H1 (cell line): ENCODE results near the gene PRDM10. TPM values are rescaled to one million over a fixed set of nuclear protein-coding genes. Genes with fewer than 3 reads are reported as not detected.

Experiments
- CTCF ChIA-PET: fragments of 300-600 bp; sonication (Branson Sonifier 250); formaldehyde crosslinking; loops from one replicate; lab custom pipeline; 2021; ENCODE audit not compliant: partially characterized antibody; lab: Charles Lee
- POLR2A ChIA-PET: fragments of 300-600 bp; sonication (Branson Sonifier 250); formaldehyde crosslinking; loops from one replicate; lab custom pipeline; 2021; ENCODE audit warnings: inconsistent platforms; ENCODE audit not compliant: partially characterized antibody; lab: Charles Lee
- DNase-seq, 2 experiments: peaks; one replicate each; pipeline versions ENCODE4 v3.0.0 to v3.0.0-alpha.2; 2010 to 2022; ENCODE audit warnings: low spot score in 2 of 2, low read depth in 1 of 2, mixed read lengths in 1 of 2
- FAIRE-seq: peaks from 2 replicates; lab custom pipeline; 2011; peaks lifted over from hg19 to GRCh38; lab: Jason Lieb, UNC
- H2AFZ ChIP-seq: 2 replicates; pipeline ENCODE4 v1.8.1; 2012; ENCODE audit warnings: low read length, inconsistent platforms
- H2AK5ac ChIP-seq: 2 replicates; pipeline ENCODE4 v1.6.1; 2013; ENCODE audit warnings: low read depth, low read length
- H2BK120ac ChIP-seq: replicated peaks from 2 replicates; pipeline ENCODE3; 2013; ENCODE audit warnings: low read depth, low read length, inconsistent platforms
- H2BK12ac ChIP-seq: 2 replicates; pipeline ENCODE4 v1.6.1; 2013; ENCODE audit warnings: low read depth, low read length
- H2BK15ac ChIP-seq: 2 replicates; pipeline ENCODE4 v1.6.1; 2013; ENCODE audit warnings: low read length
- H2BK20ac ChIP-seq: 2 replicates; pipeline ENCODE4 v1.6.1; 2013; ENCODE audit warnings: low read length
- H2BK5ac ChIP-seq: 2 replicates; pipeline ENCODE4 v1.6.1; 2013; ENCODE audit warnings: low read depth, low read length
- H3K14ac ChIP-seq: 2 replicates; pipeline ENCODE4 v1.6.1; 2013; ENCODE audit warnings: inconsistent platforms; ENCODE audit not compliant: insufficient read length
- H3K18ac ChIP-seq: 2 replicates; pipeline ENCODE4 v1.6.1; 2013; ENCODE audit warnings: low read length; ENCODE audit errors: extremely low read depth
- H3K23ac ChIP-seq: 2 replicates; pipeline ENCODE4 v1.6.1; 2013; ENCODE audit warnings: inconsistent platforms; ENCODE audit not compliant: insufficient read length
- H3K23me2 ChIP-seq: 2 replicates; pipeline ENCODE4 v1.6.1; 2013; ENCODE audit warnings: low read depth, low read length
- H3K27ac ChIP-seq: 2 replicates; pipeline ENCODE4 v1.6.1; 2011; ENCODE audit warnings: low read depth, low read length, inconsistent platforms
- H3K27me3 ChIP-seq, 4 experiments: replicated peaks in 1 of 4; 1 replicate in 1 of 4; 2 replicates in 3 of 4; pipeline versions ENCODE4 v1.6.1 to v1.8.1; 2011 to 2013; ENCODE audit warnings: low read length in 3 of 4, mild to moderate bottlenecking in 3 of 4, inconsistent platforms in 2 of 4, mixed read lengths in 2 of 4, moderate library complexity in 1 of 4; ENCODE audit not compliant: control insufficient read depth in 3 of 4, insufficient read depth in 3 of 4; ENCODE audit errors: extremely low read depth in 1 of 4
- H3K36me3 ChIP-seq, 4 experiments: 2 replicates each; pipeline versions ENCODE4 v1.6.1 to v1.8.1; 2011 to 2013; ENCODE audit warnings: mild to moderate bottlenecking in 4 of 4, low read length in 3 of 4, moderate library complexity in 2 of 4, control low read depth in 1 of 4, inconsistent platforms in 1 of 4; ENCODE audit not compliant: insufficient read depth in 4 of 4, control insufficient read depth in 2 of 4
- H3K4ac ChIP-seq: replicated peaks from 2 replicates; pipeline ENCODE3; 2013; ENCODE audit warnings: low read length, low read depth, mixed read lengths, inconsistent platforms; ENCODE audit not compliant: insufficient read length
- H3K4me1 ChIP-seq, 4 experiments: replicated peaks in 1 of 4; 1 replicate in 1 of 4; 2 replicates in 3 of 4; pipeline versions ENCODE4 v1.6.1 to v1.8.1; 2011 to 2013; ENCODE audit warnings: low read length in 3 of 4, inconsistent platforms in 2 of 4, mixed read lengths in 1 of 4; ENCODE audit not compliant: insufficient read depth in 4 of 4, control insufficient read depth in 3 of 4
- H3K4me2 ChIP-seq, 2 experiments: 2 replicates each; pipeline versions ENCODE4 v1.6.1 to v1.8.1; 2011 to 2013; ENCODE audit warnings: low read depth in 2 of 2, low read length in 2 of 2, control low read depth in 1 of 2, inconsistent platforms in 1 of 2, mild to moderate bottlenecking in 1 of 2; ENCODE audit not compliant: insufficient read depth in 1 of 2
- H3K4me3 ChIP-seq, 4 experiments: fragments of 200-600, 300-600 bp in 1 of 4; sonication (generic), shearing (Covaris generic), sonication (Bioruptor Twin) in 1 of 4; 2 replicates each; pipeline versions ENCODE4 v1.5.1 to v1.8.1; 2011 to 2016; ENCODE audit warnings: low read length in 4 of 4, low read depth in 3 of 4, control low read depth in 2 of 4, inconsistent platforms in 2 of 4, mild to moderate bottlenecking in 2 of 4, mixed read lengths in 1 of 4, moderate library complexity in 1 of 4; ENCODE audit not compliant: insufficient read depth in 2 of 4; ENCODE audit errors: extremely low read depth in 1 of 4
- H3K56ac ChIP-seq: replicated peaks from 2 replicates; pipeline ENCODE3; 2013; ENCODE audit warnings: low read depth, mild to moderate bottlenecking, mixed read lengths, low read length, inconsistent platforms; ENCODE audit not compliant: insufficient read length
- H3K79me1 ChIP-seq: 2 replicates; pipeline ENCODE4 v1.6.1; 2013; ENCODE audit warnings: low read depth, low read length, control low read depth
- H3K79me2 ChIP-seq, 2 experiments: 2 replicates each; pipeline versions ENCODE4 v1.6.1 to v1.8.1; 2012 to 2013; ENCODE audit warnings: low read length in 2 of 2, mild to moderate bottlenecking in 2 of 2, inconsistent platforms in 1 of 2; ENCODE audit not compliant: insufficient read depth in 2 of 2, control insufficient read depth in 1 of 2
- H3K9ac ChIP-seq, 4 experiments: replicated peaks in 1 of 4; 1 replicate in 1 of 4; 2 replicates in 3 of 4; pipeline versions ENCODE4 v1.6.1 to v1.8.1; 2011 to 2013; ENCODE audit warnings: low read depth in 3 of 4, low read length in 3 of 4, control low read depth in 2 of 4, mild to moderate bottlenecking in 2 of 4, moderate library complexity in 2 of 4, inconsistent platforms in 1 of 4; ENCODE audit errors: extremely low read depth in 1 of 4
- H3K9me3 ChIP-seq, 2 experiments: 2 replicates each; pipeline versions ENCODE4 v1.6.1 to v1.8.1; 2012 to 2013; ENCODE audit warnings: mild to moderate bottlenecking in 2 of 2, moderate library complexity in 2 of 2, control low read depth in 1 of 2, inconsistent platforms in 1 of 2, low read depth in 1 of 2, low read length in 1 of 2, mixed read lengths in 1 of 2; ENCODE audit not compliant: insufficient read depth in 2 of 2
- H4K20me1 ChIP-seq, 2 experiments: replicated peaks in 1 of 2; 2 replicates each; pipeline versions ENCODE3 to v1.8.1; 2011 to 2013; ENCODE audit warnings: inconsistent platforms in 2 of 2, low read length in 2 of 2, mild to moderate bottlenecking in 1 of 2; ENCODE audit not compliant: insufficient read depth in 2 of 2, control insufficient read depth in 1 of 2
- H4K5ac ChIP-seq: 2 replicates; pipeline ENCODE4 v1.6.1; 2013; ENCODE audit warnings: low read length, low read depth, mixed read lengths, inconsistent platforms; ENCODE audit not compliant: insufficient read length
- H4K8ac ChIP-seq: 2 replicates; pipeline ENCODE4 v1.8.0; 2013; ENCODE audit warnings: mild to moderate bottlenecking, moderate library complexity, low read length, inconsistent platforms; ENCODE audit not compliant: insufficient read depth; ENCODE audit errors: extremely low read depth
- H4K91ac ChIP-seq: replicated peaks from 2 replicates; pipeline ENCODE3; 2013; ENCODE audit warnings: low read length, mixed read lengths, inconsistent platforms; ENCODE audit not compliant: insufficient read length
- CEBPB ChIP-seq: IDR thresholded peaks from 2 replicates; pipeline ENCODE4 v1.6.1; 2012; ENCODE audit warnings: low read depth, low read length
- HDAC2 ChIP-seq, 2 experiments: fragments of 300-600 bp in 1 of 2; sonication (generic) in 1 of 2; IDR thresholded peaks; 2 replicates each; pipeline ENCODE4 v1.6.1; 2011 to 2012; ENCODE audit warnings: low read depth in 2 of 2, low read length in 2 of 2, mild to moderate bottlenecking in 2 of 2, moderate library complexity in 2 of 2, borderline replicate concordance in 1 of 2, inconsistent platforms in 1 of 2
- JUND ChIP-seq: IDR thresholded peaks from 2 replicates; pipeline ENCODE4 v1.6.1; 2011; ENCODE audit warnings: mild to moderate bottlenecking, improper control_type of control experiment, low read length
- NANOG ChIP-seq: IDR thresholded peaks from 2 replicates; pipeline ENCODE4 v1.6.1; 2011; ENCODE audit warnings: low read length, low read depth, mild to moderate bottlenecking, inconsistent platforms; ENCODE audit not compliant: insufficient read depth, poor library complexity, severe bottlenecking
- TBP ChIP-seq: IDR thresholded peaks from 2 replicates; pipeline ENCODE4 v1.6.1; 2011; ENCODE audit warnings: low read depth, low read length, improper control_type of control experiment
- YY1 ChIP-seq: IDR thresholded peaks from 2 replicates; pipeline ENCODE4 v1.6.1; 2011; ENCODE audit warnings: low read depth, mild to moderate bottlenecking, low read length
- WGBS, 2 experiments: shearing (Covaris generic) in 1 of 2; methylation state at CpG; one replicate each; pipeline versions ENCODE4 v1.1.6 to v1.1.7; 2013 to 2015; ENCODE audit warnings: low lambda C conversion rate in 2 of 2, mixed read lengths in 2 of 2, inconsistent platforms in 1 of 2, low coverage in 1 of 2, missing lambda C conversion rate in 1 of 2; ENCODE audit not compliant: insufficient replicate concordance in 2 of 2, insufficient coverage in 1 of 2, insufficient read length in 1 of 2; ENCODE audit errors: extremely low coverage in 1 of 2, missing lambda C conversion rate in 1 of 2; 5-methylcytosine and 5-hydroxymethylcytosine counted together
- polyA plus RNA-seq, 7 experiments: library from polyadenylated mRNA; depleted of rRNA in 3 of 7; stranded (reverse) in 5 of 7; unstranded in 2 of 7; fragments of >200 nt in 5 of 7; fragments of 200-250 nt in 2 of 7; gene quantifications; 1 replicate in 5 of 7; 2 replicates in 1 of 7; 4 replicates in 1 of 7; pipeline versions ENCODE4 v1.2.1 to v1.2.3, GENCODE V29; 2011 to 2013; ENCODE audit warnings: missing spikeins in 2 of 7, mixed read lengths in 2 of 7
- total RNA-seq: library from RNA; stranded (reverse); fragmentation: NEBNext Ultra II Directional; extraction: Animal tissue kit (Norgen Biotek cat#: 25700); gene quantifications from 2 replicates; pipeline ENCODE4 v1.2.1, GENCODE V29; 2021

The PRDM10 gene
- total and polyA plus RNA-seq, 2 of the 8 experiments (the other 6 are each of a cell fraction or from before 2014, with no cell fraction given), result 15.5 to 19.2 TPM

DNA sequence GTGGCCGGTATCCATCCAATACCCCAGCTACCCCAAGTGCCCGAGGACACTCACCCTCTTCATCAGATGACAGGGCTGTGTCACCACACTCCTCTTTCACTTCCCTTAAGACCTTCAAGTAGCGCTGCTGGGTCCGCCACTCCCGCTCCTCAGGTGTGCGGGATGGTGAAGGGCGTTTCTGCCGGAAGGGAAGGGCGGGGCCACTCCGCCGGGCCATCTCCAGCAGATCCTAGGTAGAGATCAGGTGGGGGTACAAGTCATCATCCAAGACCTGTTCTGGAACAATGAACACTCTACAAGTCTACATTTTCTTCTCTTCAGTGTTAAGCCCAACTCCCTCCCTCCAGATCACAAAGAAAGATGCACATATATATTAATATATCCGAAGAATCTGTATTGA is 117.3 kb downstream of the PRDM10 start:
- no peak overlapping the region for H3K14ac ChIP-seq
- H3K36me3 ChIP-seq, result peaks cover 31 to 90% (median 84%) of the 10 kb centered on the region in 4 experiments
- no peaks in the 10 kb centered on the region; the same call in 1 of the 2 replicates for H3K23me2 ChIP-seq
- no peak overlapping the region for H2AFZ ChIP-seq
- CTCF ChIA-PET, result interaction anchor here (1.0 kb wide), 2 partner anchors 246 to 315 kb away, joined by 3 read pairs; no protein-coding TSS in a partner anchor
- no peak overlapping the region for H2BK12ac ChIP-seq
- no peak overlapping the region for H3K4ac ChIP-seq
- H2BK5ac ChIP-seq, result no peak overlapping the region
- H4K20me1 ChIP-seq, result peaks cover 2 to 3% of the 10 kb centered on the region in 2 experiments
- DNase-seq (no peak), FAIRE-seq (no peak)
- no peak overlapping the region for H3K56ac ChIP-seq
- POLR2A ChIA-PET, result interaction anchor here (0.8 to 0.9 kb wide), 2 partner anchors 9 to 11 kb away, joined by 3 to 4 read pairs; no protein-coding TSS in a partner anchor
- H3K27ac ChIP-seq, result no peak overlapping the region
- H3K4me3 ChIP-seq, result no peak overlapping the region
- no peak for TF ChIP-seq HDAC2 (IDR thresholded peaks at IDR 0.05; ENCODE audit: borderline replicate concordance in 1 of 2, low read depth in 2 of 2, low read length in 2 of 2)
- no peak for TF ChIP-seq CEBPB
- no peak for TF ChIP-seq TBP
- no peak for TF ChIP-seq NANOG
- no peak for TF ChIP-seq JUND
- no peak for TF ChIP-seq YY1
- H2AK5ac ChIP-seq, result no peak overlapping the region
- no peak overlapping the region for H2BK120ac ChIP-seq
- H4K91ac ChIP-seq, result no peak overlapping the region
- no peak overlapping the region for H2BK20ac ChIP-seq
- H4K8ac ChIP-seq, result no peak overlapping the region
- H3K79me2 ChIP-seq, result no peaks in the 10 kb centered on the region
- H3K9me3 ChIP-seq, result no peaks in the 10 kb centered on the region
- no peaks in the 10 kb centered on the region for H3K79me1 ChIP-seq
- H3K4me1 ChIP-seq, result no peaks in the 10 kb centered on the region
- no peak overlapping the region for H3K4me2 ChIP-seq
- no peak overlapping the region; a peak in 2 of 7 replicates for H3K9ac ChIP-seq
- H3K27me3 ChIP-seq, result no peaks in the 10 kb centered on the region
- H3K23ac ChIP-seq, result no peak overlapping the region
- H4K5ac ChIP-seq, result no peak overlapping the region
- no peak overlapping the region for H2BK15ac ChIP-seq
- H3K18ac ChIP-seq, result no peak overlapping the region
- 92% methylated on average over 12 of the region's 12 CpGs; no CpG with 5 or more reads in 1 of the 2 experiments for WGBS, 2 experiments
